Measurements from ENCODE around the gene NTMT2.
A peak's percentile ranks its signal among the peaks of the same experiment; 100 is the strongest.
"Not testable (repeated sequence)": the region's sequence is repeated elsewhere in the genome, so short reads cannot be mapped to it uniquely, and the experiment has no call there.

NTMT2 gene

DNA sequence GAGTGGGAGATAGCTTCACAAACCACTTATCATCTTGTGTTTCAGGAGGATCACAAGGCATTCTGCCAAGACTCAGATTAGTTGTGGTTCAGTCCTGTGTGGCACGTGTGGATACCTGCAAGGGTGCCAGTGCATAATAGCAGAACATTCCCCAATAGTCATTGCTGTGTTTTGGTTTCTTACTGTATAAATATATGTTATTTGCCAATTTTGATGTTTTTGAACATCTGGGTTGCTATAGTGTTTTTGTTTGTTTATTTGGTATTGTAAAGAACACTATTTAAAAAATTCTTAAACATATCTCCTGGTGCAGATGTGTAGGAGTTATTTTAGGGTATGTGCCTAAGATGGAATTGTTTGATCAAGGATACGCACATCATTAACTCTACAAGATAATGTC is 5.4 kb upstream of the NTMT2 start:
- TF ChIP-seq GATA1 (IDR thresholded peaks at IDR 0.05; ENCODE audit: low read depth, low read length): no peak
- no peak for TF ChIP-seq POLR2A (IDR thresholded peaks at IDR 0.05; ENCODE audit: low read length)
- no peak for DNase-seq

DNA sequence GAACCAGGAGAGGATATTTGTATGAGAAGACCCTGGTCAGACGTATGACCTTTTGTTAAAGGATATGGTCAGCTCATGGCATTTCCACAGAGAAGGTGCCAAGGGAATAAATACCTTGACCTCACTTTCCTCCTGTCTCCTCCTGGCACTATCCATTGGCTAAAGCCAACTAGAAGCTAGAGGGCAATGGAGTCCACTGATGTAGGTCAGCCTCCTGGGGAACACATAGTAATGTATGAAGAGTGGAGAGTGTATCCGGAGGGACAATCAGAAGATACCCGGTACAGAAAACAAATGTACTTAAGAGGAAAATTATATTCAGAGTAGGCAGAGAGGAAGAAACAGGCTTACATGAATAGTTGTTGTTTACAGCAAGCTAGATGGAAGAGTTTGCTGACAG is 698 bp upstream of the NTMT2 start:
- TF ChIP-seq POLR2A (IDR thresholded peaks at IDR 0.05; ENCODE audit: low read length) (no peak), GATA1 (IDR thresholded peaks at IDR 0.05; ENCODE audit: low read depth, low read length) (no peak)
- no peak for DNase-seq

DNA sequence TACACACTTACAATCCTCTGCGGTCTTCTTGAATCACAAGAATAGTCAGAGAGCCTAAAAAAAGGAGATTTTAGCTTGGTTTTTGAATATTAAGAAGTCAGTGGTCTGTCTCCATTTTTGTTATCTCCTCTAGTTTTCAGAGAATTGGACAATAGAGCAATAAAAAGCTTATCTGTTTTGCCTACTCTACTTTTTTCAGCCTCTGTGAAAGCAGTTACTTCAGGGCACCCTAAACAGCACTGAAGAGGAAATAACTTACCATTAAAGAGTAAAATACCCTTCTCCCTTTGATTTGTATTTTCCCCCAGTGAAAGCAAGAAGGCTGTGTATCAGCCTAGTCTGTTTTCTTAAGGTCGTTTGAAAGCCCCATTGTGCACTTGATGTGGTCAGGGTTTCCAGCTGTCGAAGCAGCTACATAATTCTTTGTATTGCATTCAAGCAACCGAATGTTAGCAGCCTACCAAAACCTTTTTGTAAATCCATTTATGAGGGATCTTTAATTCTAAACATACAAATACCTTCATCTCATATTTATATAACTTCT is 1.0 kb downstream of the NTMT2 start:
- DNase-seq: no peak
- TF ChIP-seq GATA1 (IDR thresholded peaks at IDR 0.05; ENCODE audit: low read depth, low read length): no peak
- no peak for TF ChIP-seq POLR2A (IDR thresholded peaks at IDR 0.05; ENCODE audit: low read length)

DNA sequence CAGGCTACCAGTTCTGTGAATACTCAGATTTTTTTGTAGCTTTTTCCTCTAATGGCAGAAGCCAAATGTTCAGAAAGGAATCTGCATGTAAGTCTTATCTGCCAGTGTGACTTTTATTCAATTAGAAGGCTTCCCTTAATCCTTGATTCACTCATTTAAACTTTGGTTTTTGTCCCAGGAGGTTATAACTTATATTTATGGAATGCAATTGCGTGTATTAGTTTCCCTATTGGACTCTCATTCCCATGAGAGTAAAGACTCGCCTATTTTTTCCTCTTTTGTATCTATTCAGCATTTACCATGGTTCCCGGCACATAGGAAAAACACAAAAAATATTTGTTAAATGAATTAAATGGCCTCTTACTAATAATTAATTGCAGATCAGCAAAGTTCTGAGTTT is 3.5 kb downstream of the NTMT2 start:
- no peak for DNase-seq

DNA sequence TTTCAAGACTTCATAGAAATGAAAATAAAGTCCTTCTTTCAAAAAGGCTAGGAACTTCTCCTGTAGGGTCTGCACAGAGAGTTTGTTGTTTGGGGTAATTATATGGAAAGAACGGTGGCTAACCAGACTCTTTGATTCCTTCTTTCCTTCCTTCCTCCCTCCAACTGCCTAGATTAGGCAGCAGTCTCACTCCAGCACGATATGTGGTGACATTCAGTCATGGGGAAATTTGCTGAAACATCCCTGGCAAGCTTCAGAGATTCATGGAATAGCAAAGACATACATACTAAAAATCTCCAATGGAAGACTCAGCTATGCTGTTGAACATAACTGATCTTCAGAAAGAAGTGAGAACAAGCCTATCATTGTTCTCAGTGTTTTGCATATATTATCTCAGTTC is 4.3 kb downstream of the NTMT2 start:
- DNase-seq: no peak
- TF ChIP-seq GATA1 (IDR thresholded peaks at IDR 0.05; ENCODE audit: low read depth, low read length) (no peak), POLR2A (IDR thresholded peaks at IDR 0.05; ENCODE audit: low read length) (no peak)

More for the DNA sequence above, 3.5 kb downstream of the NTMT2 start:
- no peak for TF ChIP-seq GATA1 (IDR thresholded peaks at IDR 0.05; ENCODE audit: low read depth, low read length)
- TF ChIP-seq POLR2A (IDR thresholded peaks at IDR 0.05; ENCODE audit: low read length): no peak

DNA sequence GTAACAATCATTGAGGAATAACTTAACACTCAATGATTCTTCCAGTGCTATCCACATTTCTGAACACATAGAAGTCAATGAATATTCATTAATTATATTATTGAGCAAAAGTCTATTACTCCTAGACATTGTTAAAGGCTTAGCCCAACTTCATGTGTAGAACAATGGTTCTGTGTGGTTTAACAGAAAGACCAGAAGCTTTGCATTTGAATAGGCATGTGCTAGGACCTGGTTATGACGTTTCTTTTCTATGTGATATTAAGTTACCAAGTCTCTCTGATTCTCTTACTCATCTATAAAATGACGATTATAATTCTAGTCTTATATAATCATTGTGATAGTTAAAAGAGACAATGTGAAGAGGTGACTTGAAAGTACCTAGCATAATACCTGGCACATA is 5.2 kb downstream of the NTMT2 start:
- TF ChIP-seq POLR2A (IDR thresholded peaks at IDR 0.05; ENCODE audit: low read length) (no peak), GATA1 (IDR thresholded peaks at IDR 0.05; ENCODE audit: low read depth, low read length) (no peak)
- DNase-seq: no peak

DNA sequence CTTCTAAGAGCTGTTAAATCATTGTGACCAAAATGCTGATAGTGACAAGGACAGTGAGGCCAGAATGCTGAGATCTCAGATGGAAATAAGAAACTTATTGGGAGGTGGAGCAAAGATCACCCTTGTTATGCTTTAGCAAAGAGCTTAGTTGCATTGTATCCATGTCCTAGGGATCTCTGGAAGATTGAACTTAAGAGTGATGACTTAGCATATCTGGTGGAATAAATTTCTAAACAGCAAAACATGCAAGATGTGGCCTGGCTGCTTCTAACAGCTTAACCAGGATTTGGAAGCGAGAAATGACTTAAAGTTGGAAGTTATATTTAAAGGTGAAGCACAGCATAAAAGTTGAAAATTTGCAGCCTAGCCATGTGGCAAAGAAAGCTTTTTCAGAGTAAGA is 7.7 kb downstream of the NTMT2 start:
- DNase-seq: no peak
- TF ChIP-seq POLR2A (IDR thresholded peaks at IDR 0.05; ENCODE audit: low read length): no peak
- no peak for TF ChIP-seq GATA1 (IDR thresholded peaks at IDR 0.05; ENCODE audit: low read depth, low read length)

DNA sequence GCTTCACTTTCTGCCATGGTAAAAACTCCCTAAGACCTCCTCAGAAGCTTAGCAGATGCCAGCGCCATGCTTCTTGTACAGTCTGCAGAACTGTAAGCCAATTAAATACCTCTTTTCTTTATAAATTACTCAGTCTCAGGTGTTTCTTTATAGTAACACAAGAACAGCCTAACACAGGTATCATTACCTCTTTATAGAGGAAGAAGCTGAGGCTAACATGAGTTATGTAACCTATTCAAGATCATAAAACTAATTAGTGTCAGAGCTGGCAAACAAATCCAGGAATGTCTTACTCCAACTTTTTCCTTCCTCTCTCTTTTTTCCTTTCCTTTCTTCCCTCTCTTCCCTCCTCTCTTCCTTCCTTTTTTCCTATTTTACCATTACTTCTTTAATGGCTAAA is 9.3 kb downstream of the NTMT2 start:
- DNase-seq: no peak
- TF ChIP-seq POLR2A (IDR thresholded peaks at IDR 0.05; ENCODE audit: low read length) (no peak), GATA1 (IDR thresholded peaks at IDR 0.05; ENCODE audit: low read depth, low read length) (no peak)

DNA sequence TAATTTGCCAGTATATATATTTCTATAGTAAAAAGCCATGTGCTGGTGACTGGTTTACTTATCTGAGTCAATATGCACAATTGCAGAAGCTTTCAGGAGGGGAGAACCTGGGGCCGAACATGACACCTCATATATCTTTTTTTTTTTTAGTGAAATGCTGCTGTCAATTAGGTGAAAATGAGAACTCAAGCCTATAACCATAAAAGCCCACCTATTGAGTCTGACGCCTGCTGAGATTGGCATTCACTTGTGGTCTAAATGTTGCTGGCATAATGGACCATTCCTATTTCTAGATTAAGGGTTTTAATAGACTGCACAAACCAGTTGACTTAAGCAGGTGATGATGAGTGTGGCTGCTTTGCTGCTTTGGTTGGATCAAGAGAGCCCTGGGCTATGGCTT is 10.8 kb downstream of the NTMT2 start:
- no peak for TF ChIP-seq GATA1 (IDR thresholded peaks at IDR 0.05; ENCODE audit: low read depth, low read length)
- TF ChIP-seq POLR2A (IDR thresholded peaks at IDR 0.05; ENCODE audit: low read length): no peak
- DNase-seq: no peak

DNA sequence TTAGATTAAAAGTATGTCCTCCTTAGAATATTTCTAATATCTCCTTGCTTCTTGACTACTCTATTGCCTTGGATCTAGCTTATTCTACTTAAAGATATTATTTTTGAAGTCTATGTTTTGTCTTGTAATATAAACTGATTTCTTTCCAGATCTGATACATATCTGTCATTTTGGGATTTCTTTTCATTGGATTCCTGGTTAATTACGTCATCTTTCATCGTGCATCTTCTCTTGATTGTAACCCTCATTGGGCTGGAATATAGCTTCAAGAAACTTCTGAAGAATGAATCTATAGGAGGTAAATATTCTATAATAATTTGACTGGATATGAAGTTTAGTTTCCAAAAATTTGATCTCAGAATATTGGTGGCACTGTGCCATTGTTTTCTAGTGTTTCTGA is 12.1 kb downstream of the NTMT2 start:
- no peak for DNase-seq
- TF ChIP-seq POLR2A (IDR thresholded peaks at IDR 0.05; ENCODE audit: low read length) (no peak), GATA1 (IDR thresholded peaks at IDR 0.05; ENCODE audit: low read depth, low read length) (no peak)

DNA sequence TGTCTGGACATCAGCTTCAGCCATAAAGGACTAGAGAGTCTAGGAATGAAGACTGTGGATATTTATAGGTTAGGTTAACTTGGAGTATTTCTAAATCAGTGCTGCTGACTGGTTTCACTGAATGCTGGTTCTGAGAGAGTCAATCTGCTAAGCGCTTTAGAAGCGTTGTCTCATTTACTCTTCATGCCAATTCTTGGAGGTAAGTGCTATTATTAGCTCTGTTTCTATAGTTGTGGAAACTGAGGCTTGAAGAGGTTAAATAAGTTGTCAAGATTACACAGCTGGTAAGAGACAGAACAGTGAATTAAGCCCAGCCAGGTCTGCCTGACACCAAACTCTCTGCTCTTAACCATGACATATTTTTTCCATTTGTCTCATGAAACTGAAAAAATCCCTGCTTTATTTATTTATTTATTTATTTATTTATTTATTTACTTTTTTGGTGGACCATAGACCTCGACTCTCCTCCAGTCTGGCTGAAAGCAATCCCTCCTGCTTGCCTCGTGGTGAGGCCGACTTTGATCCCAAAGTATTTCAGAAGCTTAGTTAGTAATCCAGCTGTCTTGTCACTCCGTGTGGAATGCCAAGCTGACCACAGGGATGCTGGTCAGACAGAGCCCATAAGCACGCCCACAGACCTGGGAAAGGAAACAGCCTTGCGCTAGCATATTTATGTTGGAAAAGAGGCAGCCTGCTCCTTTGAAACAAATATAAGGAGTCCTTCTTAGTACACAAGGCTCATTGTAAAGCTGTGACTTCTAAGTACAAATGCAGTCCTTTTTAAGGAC is 16.9 kb downstream of the NTMT2 start:
- TF ChIP-seq POLR2A (IDR thresholded peaks at IDR 0.05; ENCODE audit: low read length) (no peak), GATA1 (IDR thresholded peaks at IDR 0.05; ENCODE audit: low read depth, low read length) (no peak)
- DNase-seq: no peak

DNA sequence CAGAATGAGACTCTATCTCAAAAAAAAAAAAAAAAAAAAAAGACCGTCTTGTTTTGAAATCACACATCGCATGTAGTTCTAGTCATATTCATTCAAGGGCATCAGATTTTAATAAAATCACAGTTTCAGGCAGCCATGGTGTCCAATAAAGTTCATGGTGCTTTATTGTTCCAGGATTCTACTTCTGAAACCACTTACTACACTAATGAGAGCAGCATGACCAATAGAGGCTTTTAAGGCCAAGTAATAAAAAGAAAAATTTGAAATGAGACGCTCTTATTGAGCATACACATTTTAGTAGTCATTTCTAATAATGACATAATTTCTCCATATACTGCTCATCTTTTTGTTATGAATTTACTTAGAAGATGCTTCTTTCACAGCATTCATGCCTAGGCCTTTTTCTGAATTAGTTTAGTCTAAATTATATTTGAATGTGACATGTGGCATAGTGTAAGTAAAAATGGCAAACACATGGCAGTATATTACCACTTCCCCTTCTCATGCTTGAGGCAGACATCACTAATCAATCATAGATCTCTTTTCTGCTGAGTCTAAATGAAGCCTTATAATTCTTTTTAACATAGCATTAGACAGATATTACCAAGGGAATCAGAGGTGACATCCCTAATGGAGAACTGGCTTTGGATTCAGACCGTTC is 18.5 kb downstream of the NTMT2 start:
- no peak for TF ChIP-seq GATA1 (IDR thresholded peaks at IDR 0.05; ENCODE audit: low read depth, low read length)
- TF ChIP-seq POLR2A (IDR thresholded peaks at IDR 0.05; ENCODE audit: low read length): no peak

DNA sequence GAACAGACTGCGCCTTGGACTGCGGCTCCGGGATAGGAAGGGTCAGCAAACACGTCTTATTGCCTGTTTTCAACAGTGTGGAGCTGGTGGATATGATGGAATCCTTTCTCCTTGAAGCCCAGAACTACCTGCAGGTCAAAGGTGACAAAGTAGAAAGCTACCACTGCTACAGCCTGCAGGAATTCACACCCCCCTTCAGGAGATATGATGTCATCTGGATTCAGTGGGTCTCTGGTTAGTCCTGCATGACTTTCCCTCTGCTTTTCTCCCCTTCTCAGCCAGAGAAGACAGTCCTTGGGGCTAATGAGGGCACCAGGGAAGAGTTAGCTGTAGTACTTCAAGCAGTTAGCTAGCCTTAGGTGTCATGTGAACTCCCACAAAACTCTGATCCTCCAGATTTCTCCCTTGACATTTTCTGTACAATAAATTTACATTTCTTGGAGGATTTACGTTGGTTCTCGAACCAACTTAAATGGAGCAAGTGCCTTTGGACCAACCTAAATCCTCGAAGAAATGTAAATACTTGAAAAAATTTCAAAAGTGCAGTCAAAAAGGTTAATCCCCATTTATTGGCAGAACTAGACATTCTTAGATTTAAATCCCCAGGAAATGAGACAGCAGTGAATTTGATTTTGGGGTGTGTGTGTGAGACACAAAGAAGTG is 20.9 kb downstream of the NTMT2 start:
- DNase-seq: no peak
- TF ChIP-seq POLR2A (IDR thresholded peaks at IDR 0.05; ENCODE audit: low read length): no peak

More for the DNA sequence above, 18.5 kb downstream of the NTMT2 start:
- DNase-seq: no peak

DNA sequence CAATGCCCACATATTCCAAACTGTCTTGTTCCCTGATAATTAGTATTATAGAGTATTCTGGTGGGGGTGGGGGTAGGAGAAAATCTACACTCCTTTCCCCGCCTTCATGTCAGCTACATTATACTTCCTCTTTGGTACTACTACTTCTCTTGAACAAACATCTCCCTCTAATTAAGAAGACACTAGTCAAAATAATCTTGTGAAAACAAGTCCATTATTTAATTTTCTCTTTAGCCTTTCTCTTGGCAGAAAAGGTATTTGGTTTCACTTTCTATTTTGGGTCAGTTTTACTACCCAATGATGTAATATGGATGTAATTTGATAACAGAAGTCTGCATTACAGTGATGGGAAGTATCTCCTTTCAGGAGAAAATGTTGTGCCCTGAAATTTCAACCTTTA is 22.5 kb downstream of the NTMT2 start:
- peak; percentile 38 to 72 for DNase-seq
- TF ChIP-seq GATA1 (IDR thresholded peaks at IDR 0.05; ENCODE audit: low read depth, low read length): no peak
- no peak for TF ChIP-seq POLR2A (IDR thresholded peaks at IDR 0.05; ENCODE audit: low read length)

DNA sequence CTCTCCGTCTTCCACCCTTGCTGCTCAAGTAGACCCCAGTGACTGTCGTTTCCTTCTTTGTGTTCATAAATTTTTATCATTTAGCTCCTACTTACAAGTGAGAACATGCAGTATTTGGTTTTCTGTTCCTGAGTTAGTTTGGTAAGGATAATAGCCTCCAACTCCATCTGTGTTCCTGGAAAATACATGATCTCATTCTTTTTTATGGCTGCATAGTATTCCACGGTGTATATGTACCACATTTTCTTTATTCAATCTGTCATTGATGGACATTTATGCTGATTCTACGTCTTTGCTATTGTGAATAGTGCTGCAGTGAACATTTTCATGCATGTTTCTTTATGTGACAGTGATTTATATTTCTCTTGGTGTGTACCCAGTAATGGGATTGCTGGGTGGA is 24.8 kb downstream of the NTMT2 start:
- not testable (repeated sequence) for DNase-seq
